Measurements from ENCODE around the gene SH3PXD2A. TPM values are rescaled to one million over a fixed set of nuclear protein-coding genes. Genes with fewer than 3 reads are reported as not detected.
A peak's percentile ranks its signal among the peaks of the same experiment; 100 is the strongest.

The SH3PXD2A gene
- total and polyA plus RNA-seq, 9 of the 15 experiments (the other 6 are each of a cell fraction or from before 2014, with no cell fraction given): 0.41 to 9.3 (median 2.5) TPM

DNA sequence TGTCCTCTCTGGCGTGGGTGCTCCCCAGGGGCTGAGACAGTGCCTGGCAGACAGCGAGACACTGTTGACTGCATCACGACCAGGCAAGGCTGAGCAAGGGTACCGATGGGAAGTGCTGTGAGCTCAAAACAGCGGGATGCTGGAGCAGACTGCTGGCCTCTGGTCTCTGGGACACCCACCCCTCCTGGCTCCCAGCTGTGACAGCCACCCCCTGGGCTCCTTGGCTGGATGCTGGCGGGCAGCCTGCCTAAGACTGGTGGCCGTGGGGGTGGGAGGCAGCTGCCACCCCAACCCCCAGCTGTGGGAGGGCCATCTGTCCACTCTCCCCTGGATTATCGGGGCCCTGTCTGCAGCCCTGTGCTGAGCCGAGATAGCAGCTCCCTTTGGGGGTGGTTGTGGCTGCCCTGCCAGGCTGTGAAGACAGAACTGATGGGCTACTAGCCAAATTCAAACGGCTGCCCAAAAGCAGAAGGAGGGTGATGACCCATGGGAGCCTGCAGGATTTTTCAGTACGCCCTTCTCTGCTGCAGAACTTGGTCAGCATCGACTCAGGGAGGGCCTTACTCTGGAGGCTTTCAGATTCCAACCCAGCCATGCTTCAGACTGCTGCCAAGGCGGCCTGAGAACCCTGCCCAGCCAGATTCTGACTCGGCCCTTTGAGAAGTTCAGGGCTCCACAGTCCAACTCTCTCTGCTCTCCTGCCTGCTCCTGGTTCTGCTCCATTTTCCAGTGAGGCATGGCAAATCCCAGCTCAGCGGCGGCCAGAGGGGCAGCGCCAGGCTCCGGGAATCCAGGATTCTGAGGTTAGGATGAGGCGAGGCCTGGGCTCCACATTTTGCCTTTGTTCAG is 236.6 kb downstream of the SH3PXD2A start (continued):
- TF ChIP-seq, protein P1, sequence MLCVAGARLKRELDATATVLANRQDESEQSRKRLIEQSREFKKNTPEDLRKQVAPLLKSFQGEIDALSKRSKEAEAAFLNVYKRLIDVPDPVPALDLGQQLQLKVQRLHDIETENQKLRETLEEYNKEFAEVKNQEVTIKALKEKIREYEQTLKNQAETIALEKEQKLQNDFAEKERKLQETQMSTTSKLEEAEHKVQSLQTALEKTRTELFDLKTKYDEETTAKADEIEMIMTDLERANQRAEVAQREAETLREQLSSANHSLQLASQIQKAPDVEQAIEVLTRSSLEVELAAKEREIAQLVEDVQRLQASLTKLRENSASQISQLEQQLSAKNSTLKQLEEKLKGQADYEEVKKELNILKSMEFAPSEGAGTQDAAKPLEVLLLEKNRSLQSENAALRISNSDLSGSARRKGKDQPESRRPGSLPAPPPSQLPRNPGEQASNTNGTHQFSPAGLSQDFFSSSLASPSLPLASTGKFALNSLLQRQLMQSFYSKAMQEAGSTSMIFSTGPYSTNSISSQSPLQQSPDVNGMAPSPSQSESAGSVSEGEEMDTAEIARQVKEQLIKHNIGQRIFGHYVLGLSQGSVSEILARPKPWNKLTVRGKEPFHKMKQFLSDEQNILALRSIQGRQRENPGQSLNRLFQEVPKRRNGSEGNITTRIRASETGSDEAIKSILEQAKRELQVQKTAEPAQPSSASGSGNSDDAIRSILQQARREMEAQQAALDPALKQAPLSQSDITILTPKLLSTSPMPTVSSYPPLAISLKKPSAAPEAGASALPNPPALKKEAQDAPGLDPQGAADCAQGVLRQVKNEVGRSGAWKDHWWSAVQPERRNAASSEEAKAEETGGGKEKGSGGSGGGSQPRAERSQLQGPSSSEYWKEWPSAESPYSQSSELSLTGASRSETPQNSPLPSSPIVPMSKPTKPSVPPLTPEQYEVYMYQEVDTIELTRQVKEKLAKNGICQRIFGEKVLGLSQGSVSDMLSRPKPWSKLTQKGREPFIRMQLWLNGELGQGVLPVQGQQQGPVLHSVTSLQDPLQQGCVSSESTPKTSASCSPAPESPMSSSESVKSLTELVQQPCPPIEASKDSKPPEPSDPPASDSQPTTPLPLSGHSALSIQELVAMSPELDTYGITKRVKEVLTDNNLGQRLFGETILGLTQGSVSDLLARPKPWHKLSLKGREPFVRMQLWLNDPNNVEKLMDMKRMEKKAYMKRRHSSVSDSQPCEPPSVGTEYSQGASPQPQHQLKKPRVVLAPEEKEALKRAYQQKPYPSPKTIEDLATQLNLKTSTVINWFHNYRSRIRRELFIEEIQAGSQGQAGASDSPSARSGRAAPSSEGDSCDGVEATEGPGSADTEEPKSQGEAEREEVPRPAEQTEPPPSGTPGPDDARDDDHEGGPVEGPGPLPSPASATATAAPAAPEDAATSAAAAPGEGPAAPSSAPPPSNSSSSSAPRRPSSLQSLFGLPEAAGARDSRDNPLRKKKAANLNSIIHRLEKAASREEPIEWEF (CRISPR knock-in tag; IDR thresholded peaks at IDR 0.05): 0 out of 2 replicates have a peak, but pooled peaks have one; percentile 49
- TF ChIP-seq FUS (optimal IDR thresholded peaks at IDR 0.05; ENCODE audit: low read depth, low read length) (no peak), SRF (CRISPR knock-in tag; IDR thresholded peaks at IDR 0.05) (no peak), JUNB (CRISPR knock-in tag; conservative IDR thresholded peaks at IDR 0.05) (no peak), RBM22 (IDR thresholded peaks at IDR 0.05; ENCODE audit: low read depth, low read length, poor library complexity, severe bottlenecking) (no peak), STAT5A (IDR thresholded peaks at IDR 0.05; ENCODE audit: borderline replicate concordance, low read length) (peak; percentile 87), ELK3 (CRISPR knock-in tag; IDR thresholded peaks at IDR 0.05) (no peak), BCOR (IDR thresholded peaks at IDR 0.05) (no peak; the same call in 1 of the 2 replicates), ZNF766 (CRISPR knock-in tag; conservative IDR thresholded peaks at IDR 0.05) (peak; percentile 93), ZNF311 (CRISPR knock-in tag; IDR thresholded peaks at IDR 0.05) (no peak), ETV6 (IDR thresholded peaks at IDR 0.05; ENCODE audit: borderline replicate concordance in 1 of 2, low read depth in 2 of 2, low read length in 1 of 2) (0 out of 4 replicates have a peak, but pooled peaks of 1 of the 2 experiments have one; percentile 24), ETV6 (CRISPR knock-in tag; IDR thresholded peaks at IDR 0.05; ENCODE audit: borderline replicate concordance) (no peak), SMAD2 (IDR thresholded peaks at IDR 0.05; ENCODE audit: low read depth, low read length) (no peak), CXXC5 (CRISPR knock-in tag; IDR thresholded peaks at IDR 0.05) (peak; percentile 68), HDAC1 (IDR thresholded peaks at IDR 0.05) (peak in 1 of 2 experiments; percentile 71; a peak in 2 of 4 replicates), ELK1 (CRISPR knock-in tag; IDR thresholded peaks at IDR 0.05) (no peak), GATAD2B (IDR thresholded peaks at IDR 0.05; ENCODE audit: borderline replicate concordance) (peak; percentile 91), PPARD (CRISPR knock-in tag; IDR thresholded peaks at IDR 0.05) (no peak), SMARCC2 (IDR thresholded peaks at IDR 0.05; ENCODE audit: low read depth) (peak; percentile 77; the same call in 1 of the 2 replicates), PRMT5 (CRISPR knock-in tag; IDR thresholded peaks at IDR 0.05) (no peak), ZNF431 (CRISPR knock-in tag; IDR thresholded peaks at IDR 0.05) (no peak), SREBF2 (CRISPR knock-in tag; IDR thresholded peaks at IDR 0.05) (no peak)

Data from K562 (cell line).